HG02943 (cell line): Measurements from ENCODE around the gene IL17D.

Experiments used
- ATAC-seq: cut with Tn5 transposase; IDR thresholded peaks from one replicate; pipeline ENCODE4 v1.9.1; 2021; ENCODE audit warnings: mild to moderate bottlenecking, low read depth, moderate library complexity; ENCODE audit not compliant: unreplicated experiment

The IL17D gene

GRCh38 chr13:20686863-20687579 is 16.5 kb upstream of the IL17D start:
- no peak for ATAC-seq

GRCh38 chr13:20689291-20689690 is 14.2 kb upstream of the IL17D start:
- no peak for ATAC-seq

DNA sequence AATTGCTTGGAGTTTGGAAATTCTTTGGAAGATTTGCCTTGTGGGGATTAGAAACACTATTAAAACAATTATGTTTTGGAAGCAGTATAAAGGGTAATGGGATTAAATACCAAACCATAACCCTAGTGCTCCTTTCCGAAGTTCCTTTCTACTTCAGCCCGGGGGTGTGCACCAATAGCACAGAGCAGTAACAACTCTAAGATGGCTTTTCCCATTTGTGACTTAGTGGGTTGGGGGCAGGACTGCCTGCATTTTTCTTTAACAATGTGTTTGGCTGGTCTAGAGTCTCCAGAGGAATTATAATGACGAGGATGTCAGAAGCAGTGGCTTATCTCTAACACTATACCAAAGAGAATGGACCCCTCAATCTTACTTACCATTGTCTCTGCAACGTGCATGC is 11.9 kb upstream of the IL17D start:
- no peak for ATAC-seq

GRCh38 chr13:20696073-20696472 is 7.4 kb upstream of the IL17D start:
- ATAC-seq, result no peak

GRCh38 chr13:20699715-20700114 is 3.8 kb upstream of the IL17D start:
- no peak for ATAC-seq

DNA sequence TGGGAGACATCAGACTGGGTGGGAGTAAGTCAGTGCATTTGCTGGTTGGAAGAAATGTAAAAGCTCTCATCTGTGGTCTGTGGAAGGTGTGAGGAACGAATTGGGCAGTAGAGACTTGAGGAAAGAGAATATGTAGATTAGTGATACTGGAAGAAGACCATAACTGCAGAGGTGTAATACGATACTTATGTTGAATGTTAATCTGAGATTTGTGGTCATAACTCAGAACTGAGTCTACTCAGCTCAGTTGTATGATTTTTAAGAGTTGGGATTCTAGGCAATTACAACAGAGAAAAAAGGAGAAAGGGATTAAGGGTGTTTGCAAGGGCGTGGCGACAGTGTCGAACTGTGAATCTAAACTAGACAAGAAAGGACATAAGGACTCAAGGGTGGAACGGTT is 3.2 kb upstream of the IL17D start:
- no peak for ATAC-seq

DNA sequence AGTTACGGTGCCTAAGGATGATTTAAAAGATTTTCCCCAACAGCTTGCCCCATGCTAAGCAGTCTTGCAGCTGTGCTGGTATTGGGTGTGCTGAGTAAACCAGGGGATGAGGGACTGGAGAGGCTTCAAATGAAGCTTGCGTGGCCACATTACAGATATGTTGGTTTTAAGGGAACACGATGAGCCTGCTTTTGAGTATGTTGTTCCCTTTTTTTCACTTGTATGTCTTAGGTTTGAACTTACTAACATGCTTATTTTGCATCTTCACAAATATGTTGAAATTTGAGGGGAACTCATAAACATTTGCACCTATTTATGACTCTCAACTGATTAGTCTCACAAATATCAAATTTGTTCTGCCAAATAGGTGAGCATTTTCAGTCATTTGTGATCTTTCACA is 2.0 kb upstream of the IL17D start:
- ATAC-seq, result no peak

- no peak for ATAC-seq
Observed at GRCh38 chr13:20702530-20702914, 977 bp upstream of the IL17D start.

DNA sequence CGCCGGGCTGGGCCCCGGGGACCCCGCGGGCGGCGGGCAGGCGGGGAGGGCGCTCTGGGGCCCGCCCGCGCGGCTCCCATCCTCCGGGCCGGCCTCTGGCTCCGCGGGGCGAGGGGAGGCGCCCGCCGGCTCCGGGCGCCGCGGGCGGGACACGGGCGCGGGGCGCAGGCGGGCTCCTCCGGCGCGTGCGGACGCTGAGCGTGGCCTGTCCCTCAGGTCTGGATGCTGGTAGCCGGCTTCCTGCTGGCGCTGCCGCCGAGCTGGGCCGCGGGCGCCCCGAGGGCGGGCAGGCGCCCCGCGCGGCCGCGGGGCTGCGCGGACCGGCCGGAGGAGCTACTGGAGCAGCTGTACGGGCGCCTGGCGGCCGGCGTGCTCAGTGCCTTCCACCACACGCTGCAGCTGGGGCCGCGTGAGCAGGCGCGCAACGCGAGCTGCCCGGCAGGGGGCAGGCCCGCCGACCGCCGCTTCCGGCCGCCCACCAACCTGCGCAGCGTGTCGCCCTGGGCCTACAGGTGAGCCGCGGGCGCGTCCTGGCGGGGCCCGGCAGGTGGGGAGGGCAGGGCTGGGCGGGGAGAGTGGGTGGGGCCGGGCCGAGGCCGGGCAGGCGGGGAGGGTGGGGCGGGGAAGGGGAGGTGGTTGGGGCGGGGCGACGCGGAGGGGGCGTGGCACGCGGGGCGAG is 420 bp downstream of the IL17D start:
- ATAC-seq, result peak; percentile 81

DNA sequence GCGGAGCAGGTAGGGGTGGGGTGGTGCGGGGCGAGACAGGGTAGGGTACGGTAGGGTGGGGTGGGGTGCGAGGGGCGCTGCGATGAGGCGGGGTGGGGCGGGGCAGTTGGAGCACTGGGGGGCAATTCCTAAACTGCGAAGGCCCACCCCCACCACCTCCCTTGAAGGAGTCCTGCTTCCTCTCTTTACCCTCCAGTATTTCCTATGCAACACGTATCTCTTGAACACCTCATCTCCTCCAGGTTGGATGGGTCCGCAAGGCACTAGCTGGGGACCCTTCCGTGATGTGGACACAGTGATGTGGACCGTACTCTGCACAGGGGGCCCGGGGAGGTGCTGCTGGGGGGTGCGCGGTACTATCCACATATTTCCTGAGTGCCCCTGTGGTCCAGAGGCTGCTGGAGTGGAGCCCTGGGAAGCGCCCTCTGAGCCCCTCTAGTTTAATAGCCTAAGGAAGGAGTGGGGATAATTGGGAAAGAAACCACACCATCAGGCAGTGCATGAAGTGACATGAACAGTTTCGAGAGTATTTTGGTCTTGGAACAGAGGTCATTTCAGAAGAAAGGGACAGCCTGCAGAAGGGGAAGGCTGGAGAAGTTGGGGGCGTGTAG is 1.1 kb downstream of the IL17D start:
- ATAC-seq, result no peak

DNA sequence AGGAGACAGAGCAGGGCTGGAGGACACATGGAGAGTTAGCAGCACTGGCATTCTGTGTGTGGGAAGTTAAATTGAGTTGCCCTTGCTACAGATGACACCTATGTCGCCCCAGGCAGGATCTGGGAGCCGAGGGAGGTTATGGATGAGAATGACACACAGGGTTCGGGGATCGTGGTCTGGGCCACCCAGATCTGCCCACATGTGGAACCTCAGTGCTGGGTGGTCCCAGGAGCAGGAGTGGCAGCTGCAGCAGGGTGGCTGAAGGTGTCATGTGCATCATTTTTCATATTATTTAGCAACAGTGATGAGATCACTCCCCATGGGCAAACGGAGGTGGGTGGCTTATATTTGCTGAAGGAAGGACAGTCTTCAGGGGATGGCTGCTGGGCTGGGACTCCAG is 3.2 kb downstream of the IL17D start:
- no peak for ATAC-seq

DNA sequence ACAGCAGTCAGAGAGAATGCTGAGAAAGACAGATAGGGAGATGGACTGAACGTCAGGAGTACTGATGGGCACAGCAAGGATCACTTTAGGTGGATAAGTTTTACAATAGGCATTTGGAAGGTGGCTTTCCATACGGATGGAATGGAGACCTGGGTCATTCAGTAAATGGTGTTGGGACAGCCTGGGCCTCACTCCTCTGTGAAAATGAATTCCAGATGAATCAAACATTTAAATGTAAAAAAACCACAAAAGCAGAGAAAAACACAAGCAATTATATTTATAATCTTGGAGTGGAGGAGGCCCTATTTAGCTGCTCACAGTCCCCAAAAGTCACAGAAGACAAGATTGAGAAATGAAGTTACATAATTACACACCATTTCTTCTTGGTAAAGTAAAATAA is 4.7 kb downstream of the IL17D start:
- no peak for ATAC-seq

- no peak for ATAC-seq
Observed at GRCh38 chr13:20709369-20709768, 5.9 kb downstream of the IL17D start.

DNA sequence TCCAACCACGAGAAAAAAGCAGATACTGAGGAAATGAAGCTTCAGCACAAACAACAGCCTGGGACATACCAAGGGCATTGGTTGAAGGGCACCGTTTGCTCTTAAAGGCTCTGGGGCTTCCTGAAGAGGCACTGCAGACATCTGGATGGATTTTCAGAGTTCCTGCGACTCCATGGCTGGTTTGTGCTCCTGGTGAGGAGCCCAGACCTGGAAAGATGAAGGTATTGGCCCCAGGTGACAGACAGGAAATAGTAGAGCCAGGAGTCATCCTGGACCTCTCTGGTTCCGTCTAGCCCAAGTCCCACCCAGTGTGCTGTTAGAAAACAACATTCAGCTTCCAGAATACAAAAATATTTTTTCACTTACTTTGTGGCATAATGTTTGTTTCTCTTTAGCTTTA is 6.3 kb downstream of the IL17D start:
- ATAC-seq, result no peak

- no peak for ATAC-seq
Observed at GRCh38 chr13:20711301-20712044, 8.0 kb downstream of the IL17D start.

DNA sequence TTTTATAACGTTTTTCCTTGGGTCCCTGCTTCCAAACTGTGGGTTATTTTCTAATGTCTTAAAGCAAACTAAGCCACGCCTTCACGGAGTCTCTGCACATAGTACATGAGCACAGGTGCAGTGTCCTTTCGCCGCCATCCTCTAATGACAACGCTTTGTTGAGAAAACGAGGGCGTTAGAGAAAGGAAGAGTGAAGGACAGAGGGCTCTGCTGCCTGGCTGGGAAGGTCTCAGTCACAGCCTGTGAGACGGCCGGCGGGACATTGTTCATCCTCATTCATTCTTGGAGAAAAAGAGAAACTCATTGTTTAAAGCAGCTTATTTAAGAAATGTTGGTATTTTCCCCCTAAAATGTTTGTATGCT is 9.5 kb downstream of the IL17D start:
- ATAC-seq, result no peak

- no peak for ATAC-seq
Observed at GRCh38 chr13:20713751-20714150, 10.3 kb downstream of the IL17D start.

DNA sequence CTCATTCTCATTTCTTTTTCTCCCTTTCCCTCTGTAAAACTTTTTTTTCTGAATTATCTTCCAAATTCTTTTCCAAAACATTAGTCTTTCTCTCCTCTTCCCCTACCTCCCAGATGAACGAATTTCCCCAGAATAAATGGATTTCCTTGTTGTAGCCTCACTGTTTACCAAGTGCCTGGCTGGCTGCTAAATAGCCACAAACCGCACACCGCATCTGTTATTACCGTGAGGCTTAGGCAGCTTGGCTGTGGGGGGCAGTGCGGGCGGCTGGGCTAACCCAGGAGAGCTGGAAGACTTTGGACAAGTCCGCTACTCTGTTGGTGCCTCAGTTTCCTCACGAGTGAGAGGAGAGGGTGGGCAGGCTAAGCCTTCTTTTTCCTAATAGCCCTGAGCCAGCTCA is 10.7 kb downstream of the IL17D start:
- no peak for ATAC-seq

- ATAC-seq, result no peak
Observed at GRCh38 chr13:20714563-20715329, 11.2 kb downstream of the IL17D start.

DNA sequence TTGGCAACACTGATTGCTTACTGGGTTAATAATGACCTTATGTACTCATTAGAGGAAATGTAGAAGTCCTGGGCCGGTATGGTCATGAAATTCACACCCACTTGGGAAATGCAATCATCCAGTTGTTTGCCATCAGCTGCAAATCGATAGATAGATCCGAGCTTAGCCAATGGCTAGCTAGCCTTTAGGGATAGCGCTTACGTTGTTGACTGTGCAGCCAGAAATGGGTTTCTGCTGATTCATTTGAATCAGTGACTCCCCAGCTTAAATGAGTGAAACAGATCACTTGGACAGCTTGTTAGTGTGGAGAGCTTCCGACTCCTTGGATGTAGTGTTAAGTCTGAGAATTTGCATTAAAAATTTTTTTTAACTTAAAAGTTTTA is 11.8 kb downstream of the IL17D start:
- no peak for ATAC-seq

DNA sequence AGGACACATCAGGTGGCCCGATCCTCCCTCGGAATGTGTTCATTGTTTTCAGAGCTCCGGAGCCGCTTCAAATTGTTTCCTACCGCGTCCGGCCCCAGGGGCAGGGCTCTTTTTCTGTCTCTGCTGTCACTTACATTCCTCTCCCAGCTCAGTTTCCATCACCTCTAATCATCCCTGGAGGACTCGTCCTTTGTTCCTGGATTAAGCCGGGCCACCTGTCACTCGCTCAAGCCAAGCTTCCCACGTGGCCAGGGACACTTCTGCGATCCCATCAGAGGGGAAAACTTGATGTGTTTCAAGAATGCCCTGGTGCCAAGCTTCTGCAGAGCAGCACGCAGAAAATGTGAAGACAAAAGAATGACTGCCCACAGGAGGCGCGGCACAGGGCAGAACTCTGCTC is 13.5 kb downstream of the IL17D start:
- no peak for ATAC-seq
